ENCODE results near the gene PTHLH.

The PTHLH gene

DNA sequence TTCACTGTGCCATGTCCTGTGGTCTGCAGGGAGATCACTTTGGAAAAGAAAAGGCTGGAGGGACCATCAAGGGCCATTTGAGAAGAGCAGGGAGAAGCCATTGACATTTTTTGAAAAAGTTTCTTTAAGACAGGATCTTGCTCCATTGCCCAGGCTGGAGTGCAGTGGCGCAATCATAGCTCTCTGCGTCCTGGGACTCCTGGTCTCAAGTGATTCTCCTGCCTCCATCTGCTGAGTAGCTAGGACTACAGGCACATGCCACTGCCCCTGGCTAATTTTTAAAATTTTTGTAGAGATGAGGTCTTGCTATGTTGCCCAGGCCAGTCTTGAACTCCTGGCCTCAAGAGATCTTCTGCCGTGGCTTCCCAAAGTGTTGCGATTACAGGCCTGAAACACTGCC lies 32.3 kb downstream of the PTHLH start:
- TF ChIP-seq POLR2A (IDR thresholded peaks at IDR 0.05; ENCODE audit: low read length) (no peak), GATA1 (IDR thresholded peaks at IDR 0.05; ENCODE audit: low read depth, low read length) (no peak)
- DNase-seq, result no peak

- TF ChIP-seq GATA1 (IDR thresholded peaks at IDR 0.05; ENCODE audit: low read depth, low read length) (no peak), POLR2A (IDR thresholded peaks at IDR 0.05; ENCODE audit: low read length) (no peak)
- no peak for DNase-seq
These were observed 34.8 kb downstream of the PTHLH start for GRCh38 chr12:27937768-27938167.

DNA sequence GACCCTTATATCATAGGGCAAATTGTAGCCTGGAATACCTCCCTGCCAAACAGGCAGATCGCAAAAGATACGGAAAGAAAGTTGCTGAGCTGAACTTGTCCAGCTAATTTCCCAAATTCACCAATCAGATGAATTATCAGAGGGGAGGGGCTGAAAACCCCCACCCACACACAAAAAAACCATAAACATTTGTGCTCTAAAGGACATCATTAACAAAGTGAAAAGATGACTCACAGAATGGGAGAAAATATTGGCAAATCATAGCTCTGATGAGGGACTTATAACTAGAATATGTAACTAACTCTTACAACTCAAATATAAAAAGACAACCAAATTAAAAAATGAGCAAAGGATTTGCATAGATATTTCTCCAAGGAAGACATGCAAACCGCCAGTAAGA lies 36.3 kb downstream of the PTHLH start:
- TF ChIP-seq GATA1 (IDR thresholded peaks at IDR 0.05; ENCODE audit: low read depth, low read length) (no peak), POLR2A (IDR thresholded peaks at IDR 0.05; ENCODE audit: low read length) (no peak)
- DNase-seq, result no peak

- TF ChIP-seq GATA1 (IDR thresholded peaks at IDR 0.05; ENCODE audit: low read depth, low read length) (no peak), POLR2A (IDR thresholded peaks at IDR 0.05; ENCODE audit: low read length) (no peak)
- no peak for DNase-seq
These were observed 38.3 kb downstream of the PTHLH start for GRCh38 chr12:27934276-27934675.

- no peak for TF ChIP-seq GATA1 (IDR thresholded peaks at IDR 0.05; ENCODE audit: low read depth, low read length)
- no peak for TF ChIP-seq POLR2A (IDR thresholded peaks at IDR 0.05; ENCODE audit: low read length)
- DNase-seq, result no peak
These were observed 41.1 kb downstream of the PTHLH start for GRCh38 chr12:27931390-27931789.

GRCh38 chr12:27927347-27927746 lies 45.2 kb downstream of the PTHLH start:
- TF ChIP-seq GATA1 (IDR thresholded peaks at IDR 0.05; ENCODE audit: low read depth, low read length), result no peak
- TF ChIP-seq POLR2A (IDR thresholded peaks at IDR 0.05; ENCODE audit: low read length), result no peak
- no peak for DNase-seq

- TF ChIP-seq GATA1 (IDR thresholded peaks at IDR 0.05; ENCODE audit: low read depth, low read length) (no peak), POLR2A (IDR thresholded peaks at IDR 0.05; ENCODE audit: low read length) (no peak)
- DNase-seq, result no peak
These were observed 48.0 kb downstream of the PTHLH start for GRCh38 chr12:27924350-27925135.

- TF ChIP-seq POLR2A (IDR thresholded peaks at IDR 0.05; ENCODE audit: low read length), result no peak
- no peak for TF ChIP-seq GATA1 (IDR thresholded peaks at IDR 0.05; ENCODE audit: low read depth, low read length)
- no peak for DNase-seq
These were observed 49.9 kb downstream of the PTHLH start for GRCh38 chr12:27922531-27923139.

DNA sequence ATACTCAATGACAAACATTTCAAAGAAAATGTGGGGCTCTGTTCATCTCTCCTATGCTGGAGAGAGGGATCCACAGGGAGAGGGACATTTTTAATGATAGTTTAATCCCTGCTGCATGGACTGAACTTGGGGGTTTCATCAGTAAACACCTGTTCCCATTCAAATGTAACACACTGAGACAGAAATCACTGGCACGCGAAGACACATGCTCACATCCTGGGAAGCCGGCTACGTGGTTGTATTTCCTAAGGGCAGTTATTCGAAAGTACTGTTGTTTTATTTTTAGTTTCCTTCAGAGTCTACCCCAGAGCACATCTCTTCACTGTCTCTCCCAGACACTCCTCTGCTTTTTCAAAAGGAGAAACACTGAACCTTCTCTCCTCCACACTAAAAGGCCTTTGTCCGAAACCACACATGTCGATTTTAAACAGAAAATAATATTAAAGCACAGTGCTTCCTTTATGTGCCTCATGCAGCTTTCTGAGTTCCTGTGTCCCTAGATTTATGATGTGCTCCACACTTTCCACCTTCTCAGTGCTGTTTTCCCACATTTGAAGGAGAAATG lies 52.8 kb downstream of the PTHLH start:
- no peak for DNase-seq

DNA sequence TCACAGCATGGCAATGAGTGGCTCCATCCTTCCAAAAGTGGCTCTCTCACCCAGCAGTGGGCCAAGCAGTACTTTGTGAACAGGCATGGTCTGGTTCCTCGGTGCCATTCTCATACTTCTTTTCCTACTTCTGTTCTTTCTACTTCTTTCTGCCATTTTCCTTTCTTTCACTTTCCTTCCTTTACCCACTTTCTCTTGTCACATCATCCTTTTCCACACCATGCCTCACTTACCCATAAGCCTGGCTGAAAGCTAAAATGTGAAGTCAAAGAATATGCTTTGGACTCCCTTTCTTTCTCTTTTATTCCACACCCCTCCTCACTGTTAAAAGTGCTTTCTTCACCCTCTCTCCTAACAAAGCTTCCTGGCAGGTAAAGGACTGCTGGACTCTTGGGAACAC lies 57.0 kb downstream of the PTHLH start:
- DNase-seq, result no peak
- TF ChIP-seq GATA1 (IDR thresholded peaks at IDR 0.05; ENCODE audit: low read depth, low read length) (no peak), POLR2A (IDR thresholded peaks at IDR 0.05; ENCODE audit: low read length) (no peak)

More for the DNA sequence above, 52.8 kb downstream of the PTHLH start:
- TF ChIP-seq GATA1 (IDR thresholded peaks at IDR 0.05; ENCODE audit: low read depth, low read length) (no peak), POLR2A (IDR thresholded peaks at IDR 0.05; ENCODE audit: low read length) (no peak)

GRCh38 chr12:27915021-27915420 lies 57.5 kb downstream of the PTHLH start:
- no peak for DNase-seq
- TF ChIP-seq GATA1 (IDR thresholded peaks at IDR 0.05; ENCODE audit: low read depth, low read length), result no peak
- TF ChIP-seq POLR2A (IDR thresholded peaks at IDR 0.05; ENCODE audit: low read length), result no peak

DNA sequence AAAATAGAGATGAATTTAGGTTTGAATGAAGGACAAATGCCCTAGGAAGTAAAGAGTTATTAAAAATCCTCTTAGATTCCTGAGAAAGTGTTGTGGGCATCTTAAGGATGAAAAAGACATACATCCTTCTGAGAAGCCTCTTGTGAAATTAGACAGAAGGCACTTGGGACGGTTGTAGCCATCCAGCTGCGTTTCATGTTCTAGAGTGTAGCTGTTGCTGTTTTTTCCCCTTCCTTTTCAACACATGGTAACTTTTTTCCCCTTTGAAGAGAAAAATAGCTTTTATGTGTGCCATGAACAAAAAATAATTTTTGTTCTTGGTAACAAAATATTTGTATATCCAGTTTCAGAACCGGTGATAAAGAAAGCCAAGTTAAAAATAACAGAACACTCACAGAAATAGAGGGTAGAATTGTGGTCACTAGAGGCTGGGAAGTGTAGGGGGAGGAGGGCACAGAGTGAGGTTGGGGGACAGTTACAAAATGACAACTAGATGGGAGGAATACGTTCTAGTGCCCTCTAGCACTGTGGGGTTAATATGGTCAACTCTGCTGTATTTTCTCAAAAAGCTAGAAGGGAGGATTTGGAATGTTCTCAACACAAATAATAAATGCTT lies 58.4 kb downstream of the PTHLH start:
- no peak for DNase-seq
- TF ChIP-seq GATA1 (IDR thresholded peaks at IDR 0.05; ENCODE audit: low read depth, low read length) (no peak), POLR2A (IDR thresholded peaks at IDR 0.05; ENCODE audit: low read length) (no peak)

DNA sequence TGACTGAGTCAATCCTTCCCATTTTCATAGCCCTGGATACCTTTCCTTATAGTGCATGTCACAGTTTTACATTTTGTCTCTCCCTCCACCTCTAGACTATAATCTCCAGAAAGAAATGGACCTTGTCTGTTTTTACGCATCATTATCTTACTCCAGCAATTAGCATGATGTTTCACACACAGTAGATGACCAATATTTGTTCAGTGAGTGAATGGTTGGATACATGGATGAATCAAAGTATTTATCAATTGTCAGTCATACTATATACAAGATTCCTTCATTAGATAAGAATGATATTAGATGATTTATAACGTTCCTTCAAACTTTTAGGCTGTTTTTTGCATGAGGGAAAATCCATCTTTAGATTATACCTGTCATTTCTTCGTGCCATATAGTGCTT lies 61.1 kb downstream of the PTHLH start:
- no peak for TF ChIP-seq GATA1 (IDR thresholded peaks at IDR 0.05; ENCODE audit: low read depth, low read length)
- TF ChIP-seq POLR2A (IDR thresholded peaks at IDR 0.05; ENCODE audit: low read length), result no peak
- no peak for DNase-seq

Measured in erythroblast (primary cell).